WTC11 (cell line): Measurements from ENCODE around the gene WFDC1.

ENCODE experiments used
- FOXJ3 ChIP-seq: sonication (generic); formaldehyde crosslinking; IDR thresholded peaks from 2 replicates; pipeline ENCODE4 v1.9.0; 2021; ENCODE audit warnings: missing genetic modification reagents, mild to moderate bottlenecking, borderline replicate concordance
- IRF2 ChIP-seq: sonication (generic); formaldehyde crosslinking; IDR thresholded peaks from 2 replicates; pipeline ENCODE4 v1.8.0; 2022; ENCODE audit warnings: low read depth, missing genetic modification reagents, borderline replicate concordance
- KAT7 ChIP-seq: sonication (generic); formaldehyde crosslinking; IDR thresholded peaks from 2 replicates; pipeline ENCODE4 v1.8.1; 2023; ENCODE audit warnings: missing genetic modification reagents, mild to moderate bottlenecking, borderline replicate concordance
- NFYB ChIP-seq: sonication (generic); formaldehyde crosslinking; conservative IDR thresholded peaks from 2 replicates; pipeline ENCODE4 v1.8.0; 2022; ENCODE audit warnings: low read depth, missing genetic modification reagents
- SP1 ChIP-seq: sonication (generic); formaldehyde crosslinking; conservative IDR thresholded peaks from 2 replicates; pipeline ENCODE4 v1.8.1; 2022; ENCODE audit warnings: missing genetic modification reagents
- TCF7 ChIP-seq: sonication (generic); formaldehyde crosslinking; IDR thresholded peaks from 2 replicates; pipeline ENCODE4 v1.8.0; 2022; ENCODE audit warnings: mild to moderate bottlenecking, low read depth, missing genetic modification reagents, moderate library complexity
- TEAD4 ChIP-seq: sonication (generic); formaldehyde crosslinking; IDR thresholded peaks from 2 replicates; pipeline ENCODE4 v1.8.0; 2022; ENCODE audit warnings: mild to moderate bottlenecking, missing genetic modification reagents
- TF ChIP-seq, protein P1 (sequence below): fragments of 200-600 bp; IDR thresholded peaks from 2 replicates; pipeline ENCODE4 v1.8.0; 2022; ENCODE audit warnings: antibody characterized with exemption
- TF ChIP-seq, protein P2 (sequence below): sonication (generic); formaldehyde crosslinking; IDR thresholded peaks from 2 replicates; pipeline ENCODE4 v1.8.0; 2022; ENCODE audit warnings: mild to moderate bottlenecking, missing genetic modification reagents
- TF ChIP-seq, protein P3 (sequence below): sonication (generic); formaldehyde crosslinking; IDR thresholded peaks from 2 replicates; pipeline ENCODE4 v1.8.0; 2022; ENCODE audit warnings: mild to moderate bottlenecking, missing genetic modification reagents
- TF ChIP-seq, protein P4 (sequence below): sonication (generic); formaldehyde crosslinking; conservative IDR thresholded peaks from 2 replicates; pipeline ENCODE4 v1.8.1; 2022; ENCODE audit warnings: mild to moderate bottlenecking, missing genetic modification reagents
- TF ChIP-seq, protein P5 (sequence below): sonication (generic); formaldehyde crosslinking; IDR thresholded peaks from 2 replicates; pipeline ENCODE4 v1.8.1; 2023; ENCODE audit warnings: mild to moderate bottlenecking, missing genetic modification reagents
- TF ChIP-seq, protein P6 (sequence below): sonication (generic); formaldehyde crosslinking; IDR thresholded peaks from 2 replicates; pipeline ENCODE4 v1.8.1; 2022; ENCODE audit warnings: missing genetic modification reagents, borderline replicate concordance

DNA sequence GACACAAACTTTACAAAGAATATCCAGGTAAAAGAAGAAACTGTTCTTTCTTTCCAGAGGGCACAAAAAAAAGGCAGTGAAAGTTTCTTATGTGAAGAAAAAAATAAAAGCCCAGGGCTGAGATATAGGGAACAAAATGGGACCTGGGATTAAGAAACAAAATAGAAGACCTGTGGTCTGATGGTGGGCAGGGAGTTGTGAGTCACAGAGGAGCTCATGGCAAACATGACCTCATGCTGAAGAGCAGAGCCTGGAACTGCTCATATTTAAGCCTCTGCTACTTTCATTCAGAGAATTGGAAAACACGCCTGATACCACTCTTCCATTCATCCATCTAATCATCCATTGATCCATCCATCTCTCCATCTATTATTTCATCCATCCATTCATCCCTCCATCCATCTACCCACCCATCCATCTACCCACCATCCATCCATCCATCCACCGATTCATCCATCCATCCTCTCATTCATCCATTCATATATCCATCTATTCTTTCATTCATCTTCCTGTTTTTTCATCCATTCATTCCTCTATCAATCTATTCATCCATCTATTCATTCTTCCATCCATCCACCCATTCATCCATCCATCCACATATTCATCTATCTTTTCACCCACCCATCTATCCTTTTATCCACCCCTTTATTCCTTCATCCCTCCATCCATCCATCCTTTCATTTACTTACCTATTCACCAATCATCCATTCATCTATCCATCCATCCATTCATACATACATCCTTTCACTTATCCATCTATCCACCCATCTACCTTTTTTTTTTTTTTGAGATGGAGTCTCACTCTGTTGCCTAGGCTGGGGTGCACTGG is 30.0 kb downstream of the WFDC1 start:
- TF ChIP-seq, protein P1, sequence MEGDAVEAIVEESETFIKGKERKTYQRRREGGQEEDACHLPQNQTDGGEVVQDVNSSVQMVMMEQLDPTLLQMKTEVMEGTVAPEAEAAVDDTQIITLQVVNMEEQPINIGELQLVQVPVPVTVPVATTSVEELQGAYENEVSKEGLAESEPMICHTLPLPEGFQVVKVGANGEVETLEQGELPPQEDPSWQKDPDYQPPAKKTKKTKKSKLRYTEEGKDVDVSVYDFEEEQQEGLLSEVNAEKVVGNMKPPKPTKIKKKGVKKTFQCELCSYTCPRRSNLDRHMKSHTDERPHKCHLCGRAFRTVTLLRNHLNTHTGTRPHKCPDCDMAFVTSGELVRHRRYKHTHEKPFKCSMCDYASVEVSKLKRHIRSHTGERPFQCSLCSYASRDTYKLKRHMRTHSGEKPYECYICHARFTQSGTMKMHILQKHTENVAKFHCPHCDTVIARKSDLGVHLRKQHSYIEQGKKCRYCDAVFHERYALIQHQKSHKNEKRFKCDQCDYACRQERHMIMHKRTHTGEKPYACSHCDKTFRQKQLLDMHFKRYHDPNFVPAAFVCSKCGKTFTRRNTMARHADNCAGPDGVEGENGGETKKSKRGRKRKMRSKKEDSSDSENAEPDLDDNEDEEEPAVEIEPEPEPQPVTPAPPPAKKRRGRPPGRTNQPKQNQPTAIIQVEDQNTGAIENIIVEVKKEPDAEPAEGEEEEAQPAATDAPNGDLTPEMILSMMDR, result no peak
- TF ChIP-seq, protein P2, sequence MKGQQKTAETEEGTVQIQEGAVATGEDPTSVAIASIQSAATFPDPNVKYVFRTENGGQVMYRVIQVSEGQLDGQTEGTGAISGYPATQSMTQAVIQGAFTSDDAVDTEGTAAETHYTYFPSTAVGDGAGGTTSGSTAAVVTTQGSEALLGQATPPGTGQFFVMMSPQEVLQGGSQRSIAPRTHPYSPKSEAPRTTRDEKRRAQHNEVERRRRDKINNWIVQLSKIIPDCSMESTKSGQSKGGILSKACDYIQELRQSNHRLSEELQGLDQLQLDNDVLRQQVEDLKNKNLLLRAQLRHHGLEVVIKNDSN, result no peak
- TF ChIP-seq NFYB (no peak), KAT7 (CRISPR knock-in tag) (no peak), IRF2 (CRISPR knock-in tag) (no peak), TEAD4 (CRISPR knock-in tag) (no peak), SP1 (CRISPR knock-in tag) (no peak), TCF7 (no peak), FOXJ3 (CRISPR knock-in tag) (no peak)
- TF ChIP-seq, protein P3, sequence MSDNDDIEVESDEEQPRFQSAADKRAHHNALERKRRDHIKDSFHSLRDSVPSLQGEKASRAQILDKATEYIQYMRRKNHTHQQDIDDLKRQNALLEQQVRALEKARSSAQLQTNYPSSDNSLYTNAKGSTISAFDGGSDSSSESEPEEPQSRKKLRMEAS (CRISPR knock-in tag), result no peak
- TF ChIP-seq, protein P4, sequence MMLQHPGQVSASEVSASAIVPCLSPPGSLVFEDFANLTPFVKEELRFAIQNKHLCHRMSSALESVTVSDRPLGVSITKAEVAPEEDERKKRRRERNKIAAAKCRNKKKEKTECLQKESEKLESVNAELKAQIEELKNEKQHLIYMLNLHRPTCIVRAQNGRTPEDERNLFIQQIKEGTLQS, result no peak
- TF ChIP-seq, protein P5, sequence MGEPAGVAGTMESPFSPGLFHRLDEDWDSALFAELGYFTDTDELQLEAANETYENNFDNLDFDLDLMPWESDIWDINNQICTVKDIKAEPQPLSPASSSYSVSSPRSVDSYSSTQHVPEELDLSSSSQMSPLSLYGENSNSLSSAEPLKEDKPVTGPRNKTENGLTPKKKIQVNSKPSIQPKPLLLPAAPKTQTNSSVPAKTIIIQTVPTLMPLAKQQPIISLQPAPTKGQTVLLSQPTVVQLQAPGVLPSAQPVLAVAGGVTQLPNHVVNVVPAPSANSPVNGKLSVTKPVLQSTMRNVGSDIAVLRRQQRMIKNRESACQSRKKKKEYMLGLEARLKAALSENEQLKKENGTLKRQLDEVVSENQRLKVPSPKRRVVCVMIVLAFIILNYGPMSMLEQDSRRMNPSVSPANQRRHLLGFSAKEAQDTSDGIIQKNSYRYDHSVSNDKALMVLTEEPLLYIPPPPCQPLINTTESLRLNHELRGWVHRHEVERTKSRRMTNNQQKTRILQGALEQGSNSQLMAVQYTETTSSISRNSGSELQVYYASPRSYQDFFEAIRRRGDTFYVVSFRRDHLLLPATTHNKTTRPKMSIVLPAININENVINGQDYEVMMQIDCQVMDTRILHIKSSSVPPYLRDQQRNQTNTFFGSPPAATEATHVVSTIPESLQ, result no peak
- TF ChIP-seq, protein P6, sequence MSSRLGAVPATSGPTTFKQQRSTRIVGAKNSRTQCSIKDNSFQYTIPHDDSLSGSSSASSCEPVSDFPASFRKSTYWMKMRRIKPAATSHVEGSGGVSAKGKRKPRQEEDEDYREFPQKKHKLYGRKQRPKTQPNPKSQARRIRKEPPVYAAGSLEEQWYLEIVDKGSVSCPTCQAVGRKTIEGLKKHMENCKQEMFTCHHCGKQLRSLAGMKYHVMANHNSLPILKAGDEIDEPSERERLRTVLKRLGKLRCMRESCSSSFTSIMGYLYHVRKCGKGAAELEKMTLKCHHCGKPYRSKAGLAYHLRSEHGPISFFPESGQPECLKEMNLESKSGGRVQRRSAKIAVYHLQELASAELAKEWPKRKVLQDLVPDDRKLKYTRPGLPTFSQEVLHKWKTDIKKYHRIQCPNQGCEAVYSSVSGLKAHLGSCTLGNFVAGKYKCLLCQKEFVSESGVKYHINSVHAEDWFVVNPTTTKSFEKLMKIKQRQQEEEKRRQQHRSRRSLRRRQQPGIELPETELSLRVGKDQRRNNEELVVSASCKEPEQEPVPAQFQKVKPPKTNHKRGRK (CRISPR knock-in tag), result no peak
